T-helper 1 cell treated with Interleukin-12 subunit alpha and Interleukin-12 subunit beta and Interleukin-4 antibody, amounts not matched to agents 30 ng/mL and 1 ng/mL, for 36 hours (primary cell): ENCODE measurements around the gene AOPEP. TPM values are rescaled to one million over a fixed set of nuclear protein-coding genes. Genes with fewer than 3 reads are reported as not detected.

ENCODE experiments used
- intact Hi-C: fragments of 100-400 bp; cut with micrococcal nuclease; formaldehyde crosslinking; loops from one replicate; pipeline ENCODE4 v1.15.1; 2024
- total RNA-seq: library from RNA; stranded (reverse); gene quantifications from 2 replicates; pipeline ENCODE4 v1.2.3, GENCODE V29; 2022

Gene AOPEP
- total RNA-seq, 1 donor from 2014 or later, result 19.7 TPM

DNA sequence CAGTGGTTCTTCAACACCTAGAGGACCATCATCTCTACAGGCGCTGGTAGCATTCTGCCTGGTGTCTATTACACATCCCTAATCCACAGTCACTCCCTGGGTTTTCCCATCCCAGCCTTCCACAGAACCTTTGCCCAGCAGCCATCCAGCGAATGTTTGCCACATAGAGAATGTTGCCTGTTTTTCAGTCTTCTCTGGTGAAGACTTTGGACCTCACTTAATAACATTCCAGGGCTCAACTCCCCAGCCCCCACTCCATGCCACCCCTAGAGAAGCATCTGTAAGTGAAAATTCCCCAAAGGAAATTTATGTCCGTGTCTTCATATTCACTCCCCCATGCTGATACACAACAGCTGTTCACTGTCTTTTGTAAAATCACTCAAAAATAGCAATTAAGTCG, 249.6 kb downstream of the AOPEP start:
- intact Hi-C loops, result no loop called here

GRCh38 chr9:94977416-94977815, 250.9 kb downstream of the AOPEP start:
- intact Hi-C loops, result no loop called here

GRCh38 chr9:94979904-94980507, 253.5 kb downstream of the AOPEP start:
- intact Hi-C loops, result no loop called here

DNA sequence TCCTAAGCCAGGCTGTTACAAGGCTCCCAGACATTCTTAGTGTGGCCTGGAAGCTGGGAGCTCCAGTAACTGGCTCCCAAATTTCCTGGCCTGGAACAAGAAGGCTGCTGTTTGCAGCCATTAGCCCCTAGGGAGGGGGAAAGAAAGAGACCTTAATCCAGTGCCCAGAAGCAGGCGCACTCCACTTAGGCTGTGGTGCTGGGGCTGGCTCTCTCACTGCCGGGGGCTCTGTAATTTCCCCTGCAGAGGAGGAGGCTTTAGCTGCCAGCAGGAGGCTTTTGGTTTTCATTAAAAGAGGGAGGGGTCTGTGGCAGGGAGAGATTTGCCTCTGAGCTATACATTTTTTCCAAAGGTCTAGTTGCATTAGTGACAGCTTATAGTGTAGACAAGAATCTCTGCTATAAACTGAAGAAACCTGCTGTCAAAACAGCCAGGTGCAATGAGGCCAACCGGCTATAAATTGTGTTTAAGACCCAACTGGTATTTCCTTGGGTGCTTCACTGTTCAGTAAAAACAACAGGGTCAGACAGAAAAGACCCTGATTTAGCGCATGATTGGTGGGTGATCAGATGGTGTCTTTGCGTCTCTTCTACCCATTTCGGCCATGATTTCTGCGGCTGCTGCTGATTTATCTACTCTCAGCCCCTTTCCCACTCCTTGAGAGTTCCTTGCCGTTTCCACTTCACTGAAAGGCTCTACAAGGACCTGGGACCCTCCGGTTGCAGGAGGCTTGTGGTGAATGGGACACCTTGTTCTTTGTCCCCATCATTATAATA, 254.6 kb downstream of the AOPEP start:
- intact Hi-C loops, result no loop called here

GRCh38 chr9:94981723-94982090, 255.2 kb downstream of the AOPEP start:
- intact Hi-C loops, result no loop called here

GRCh38 chr9:94982211-94982610, 255.7 kb downstream of the AOPEP start:
- intact Hi-C loops, result no loop called here

GRCh38 chr9:94983552-94983951, 257.1 kb downstream of the AOPEP start:
- intact Hi-C loops, result no loop called here

DNA sequence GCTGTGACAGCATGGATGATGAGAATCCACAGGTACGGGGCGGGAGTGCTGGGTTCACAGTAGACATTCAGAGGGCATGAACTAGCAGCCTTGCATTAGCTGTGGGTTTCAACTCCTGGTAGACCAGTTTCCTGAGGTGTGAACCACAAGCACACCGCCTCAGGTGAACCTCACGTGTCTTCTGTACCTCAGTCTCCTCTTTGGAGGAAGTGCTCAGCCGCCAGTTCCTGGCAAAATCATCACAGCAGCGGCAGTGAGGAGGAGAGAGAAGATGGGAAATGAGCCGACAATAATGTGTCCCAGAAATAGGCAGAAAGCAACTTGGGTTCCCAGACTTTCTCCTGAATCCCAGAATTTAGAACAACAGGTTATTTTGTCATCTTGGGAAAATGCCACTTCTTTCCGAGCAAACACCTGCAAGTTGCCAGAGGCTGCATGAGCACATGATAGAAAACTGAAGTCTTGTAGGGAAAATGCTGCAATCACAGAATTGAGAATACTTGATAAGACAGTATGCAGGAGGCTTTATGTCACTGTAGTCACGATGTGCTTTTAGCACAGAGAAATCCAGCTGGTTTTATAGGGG, 258.5 kb downstream of the AOPEP start:
- intact Hi-C loops, result loop anchor here (1.0 kb wide), 1 partner anchor 202 kb away; no protein-coding TSS in a partner anchor

DNA sequence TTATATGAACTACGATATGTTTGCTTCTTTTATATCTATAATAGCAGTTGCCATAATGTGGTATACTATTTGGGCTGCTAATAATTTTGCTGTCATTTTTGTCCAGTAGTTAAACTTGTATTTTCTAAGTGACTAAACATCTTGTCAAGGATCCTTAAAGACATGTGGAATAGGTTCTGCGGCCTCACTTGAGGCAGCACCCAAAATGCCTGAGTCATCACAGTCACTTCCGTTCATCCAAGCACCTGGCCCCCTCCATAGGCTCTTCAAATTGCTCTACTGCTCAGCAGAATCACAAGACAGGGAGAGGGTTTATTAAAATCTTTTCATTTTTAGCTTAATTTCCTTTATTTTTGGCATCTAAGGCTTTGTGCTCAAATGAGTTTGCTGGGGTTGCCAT, 259.1 kb downstream of the AOPEP start:
- intact Hi-C loops, result loop anchor here (1.0 kb wide), 1 partner anchor 202 kb away; no protein-coding TSS in a partner anchor

DNA sequence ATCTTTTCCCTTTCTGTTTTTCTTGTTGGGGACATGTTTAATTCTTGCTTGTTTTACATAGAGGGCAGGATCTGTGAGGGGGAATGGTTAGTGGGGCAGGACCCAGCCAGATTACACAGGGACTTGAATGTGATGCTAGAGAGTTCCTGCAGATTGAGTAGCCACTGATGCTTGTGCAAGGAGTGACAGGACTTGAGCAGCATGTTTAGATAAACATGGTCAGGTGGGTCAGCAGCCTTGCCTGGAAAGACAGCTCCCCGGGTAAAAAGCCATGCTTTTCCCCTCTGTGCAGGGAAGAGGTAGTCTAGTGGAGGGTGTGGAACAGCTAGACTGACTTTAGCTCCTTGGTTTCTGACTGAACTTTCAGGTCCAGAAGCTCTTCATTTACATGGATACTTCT, 261.2 kb downstream of the AOPEP start:
- intact Hi-C loops, result no loop called here

DNA sequence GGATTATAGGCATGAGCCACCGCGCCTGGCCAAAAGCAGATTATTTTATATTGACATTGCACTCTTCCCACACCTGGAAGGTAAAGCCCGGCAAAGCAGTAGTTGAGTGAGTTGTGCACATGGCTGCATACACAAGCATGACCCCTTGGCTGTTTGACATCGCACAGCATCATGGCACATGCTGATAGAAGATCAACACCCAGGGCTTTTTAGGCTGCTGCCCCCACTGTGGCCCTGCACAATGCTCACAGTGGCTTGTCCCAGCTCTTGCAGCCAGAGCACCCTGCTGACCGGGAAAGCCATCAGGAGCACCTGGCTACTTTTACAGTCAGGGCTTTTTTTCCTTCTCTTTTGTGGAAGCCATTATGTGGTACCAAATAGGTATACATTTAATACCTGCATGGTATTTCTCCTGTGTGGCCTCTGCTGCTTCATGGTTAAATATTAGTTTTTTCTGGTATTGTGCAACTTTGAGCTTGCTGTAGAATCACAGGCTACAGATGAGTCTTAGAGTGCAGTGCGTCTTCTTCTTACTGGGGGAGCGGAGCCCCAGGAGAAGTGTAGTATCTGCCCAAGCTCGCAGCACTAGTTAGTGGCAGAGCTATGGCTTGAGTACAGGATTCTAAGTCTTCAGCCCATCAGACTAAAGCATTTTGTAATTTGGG, 264.5 kb downstream of the AOPEP start:
- intact Hi-C loops, result no loop called here

DNA sequence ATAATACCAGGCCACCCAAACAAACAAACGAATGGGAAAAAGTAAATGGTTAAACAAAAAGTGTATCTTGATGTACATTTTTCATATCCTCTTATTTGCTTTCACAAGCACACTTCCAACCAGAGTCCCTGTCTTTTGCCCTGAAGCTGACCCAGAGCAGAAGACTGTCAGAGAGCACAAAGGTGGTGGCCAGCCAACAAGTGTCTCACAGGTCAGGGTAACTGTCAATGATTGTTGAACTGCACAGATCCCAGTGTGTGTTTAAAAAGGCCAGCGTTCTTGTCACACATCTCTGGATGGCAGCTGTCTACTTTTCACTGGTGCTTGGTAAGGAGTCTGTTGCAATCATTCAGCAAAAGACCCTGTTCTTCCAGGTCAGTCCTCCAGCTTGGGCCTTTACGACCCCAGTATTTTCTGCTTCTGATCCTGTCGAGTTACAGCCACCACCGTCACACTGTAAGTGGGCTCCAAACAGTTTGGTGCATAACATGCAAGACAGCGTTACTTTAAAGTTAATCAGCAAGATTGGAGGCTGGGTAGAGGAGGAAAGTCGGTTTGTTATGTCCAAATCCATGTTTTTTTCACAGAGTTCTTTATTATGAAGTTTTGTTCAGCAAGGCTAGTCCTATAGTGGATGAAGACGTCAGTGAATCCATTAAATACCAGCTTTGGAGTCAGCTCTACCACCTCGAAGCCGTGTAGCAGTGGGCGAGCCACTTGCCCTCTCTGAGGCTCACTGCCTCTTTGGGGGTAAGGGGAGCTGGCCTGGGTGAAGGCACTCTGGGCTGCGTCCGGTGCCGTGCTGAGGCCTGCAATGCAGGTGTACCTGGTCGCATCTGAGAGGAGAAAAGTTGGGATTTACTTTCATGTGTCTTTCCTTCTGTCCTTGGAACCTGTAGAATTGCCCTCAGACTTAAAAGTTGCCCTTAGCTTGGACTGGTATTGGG, 265.7 kb downstream of the AOPEP start:
- intact Hi-C loops, result no loop called here

- intact Hi-C loops, result no loop called here
Measured at GRCh38 chr9:94993160-94993820, 266.8 kb downstream of the AOPEP start.

GRCh38 chr9:94993821-94994165, 267.3 kb downstream of the AOPEP start:
- intact Hi-C loops, result no loop called here

GRCh38 chr9:94995048-94995693, 268.7 kb downstream of the AOPEP start:
- intact Hi-C loops, result no loop called here

DNA sequence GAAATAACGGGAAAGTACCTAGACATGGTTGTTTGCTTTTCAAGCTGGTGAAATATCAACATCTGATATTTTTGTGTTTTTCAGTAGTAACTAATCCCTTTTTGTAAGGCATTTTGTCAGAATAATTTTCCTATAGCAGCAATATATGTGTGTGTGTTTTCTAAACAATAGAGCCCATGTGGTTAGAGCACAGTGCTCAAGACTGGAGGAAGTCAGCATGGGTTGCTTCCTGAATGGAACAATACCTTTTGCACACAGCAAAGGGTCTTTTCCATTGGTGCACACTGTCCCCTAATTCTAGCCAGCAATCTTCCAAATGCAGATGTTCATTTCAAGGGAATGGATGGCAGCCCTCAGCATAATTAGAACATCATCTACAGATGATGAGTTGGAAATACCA, 270.1 kb downstream of the AOPEP start:
- intact Hi-C loops, result no loop called here

DNA sequence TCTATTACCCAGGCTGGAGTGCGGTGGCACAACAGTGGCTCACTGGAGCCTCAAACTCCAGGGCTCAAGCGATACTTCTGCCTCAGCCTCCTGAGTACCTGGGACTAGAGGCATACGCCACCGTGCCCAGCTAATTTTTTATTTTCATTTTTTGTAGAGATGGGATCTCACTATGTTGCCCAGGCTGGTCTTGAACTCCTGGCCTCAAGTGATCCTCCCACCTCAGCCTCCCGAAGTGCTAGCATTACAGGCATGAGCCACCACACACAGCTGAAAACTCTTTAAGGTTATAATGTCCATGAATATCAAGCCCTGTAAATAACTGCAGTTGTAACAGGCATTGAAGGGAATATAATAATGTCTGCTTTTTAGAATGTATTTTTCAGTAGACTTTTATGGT, 271.2 kb downstream of the AOPEP start:
- intact Hi-C loops, result no loop called here

- intact Hi-C loops, result loop anchor here (5.0 kb wide), 1 partner anchor 507 kb away; no protein-coding TSS in a partner anchor
Measured at GRCh38 chr9:94999832-95000231, 273.3 kb downstream of the AOPEP start.

- intact Hi-C loops, result loop anchor here (5.0 kb wide), 1 partner anchor 506 kb away; no protein-coding TSS in a partner anchor
Measured at GRCh38 chr9:95000821-95001220, 274.3 kb downstream of the AOPEP start.

DNA sequence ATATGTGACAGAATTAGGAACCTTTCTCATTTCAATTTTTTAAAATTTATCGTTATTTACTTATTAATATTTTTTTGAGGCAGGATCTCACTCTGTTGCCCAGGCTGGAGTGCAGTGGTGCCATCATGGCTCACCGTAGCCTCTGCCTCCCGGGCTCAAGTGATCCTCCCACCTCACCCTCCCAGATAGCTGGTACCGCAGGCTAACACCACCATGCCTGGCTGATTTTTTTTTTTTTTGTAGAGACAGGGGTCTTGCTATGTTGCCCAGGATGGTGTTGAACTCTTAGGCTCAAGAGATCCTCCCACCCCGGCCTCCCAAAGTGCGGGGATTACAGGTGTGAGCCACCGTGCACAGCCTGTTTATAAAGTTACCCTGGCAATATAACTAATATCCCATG, 275.2 kb downstream of the AOPEP start:
- intact Hi-C loops, result loop anchor here (5.0 kb wide), 1 partner anchor 506 kb away; no protein-coding TSS in a partner anchor
